ENCODE measurements around the gene SLC39A12. TPM values are rescaled to one million over a fixed set of nuclear protein-coding genes. Genes with fewer than 3 reads are reported as not detected.
"Not testable (repeated sequence)": the region's sequence is repeated elsewhere in the genome, so short reads cannot be mapped to it uniquely, and the experiment has no call there.

Gene SLC39A12
- total RNA-seq, 2 donors from 2014 or later, result not detected

- no peak for ATAC-seq
- H3K36me3 ChIP-seq (replicated peaks in 1 of 2; ENCODE audit: insufficient read depth in 1 of 2, low read depth in 2 of 2), result no peaks in the 10 kb centered on the region
- H3K4me1 ChIP-seq, result no peaks in the 10 kb centered on the region
- H3K27me3 ChIP-seq, result no peaks in the 10 kb centered on the region
- no peaks in the 10 kb centered on the region for H3K9me3 ChIP-seq
- no peak overlapping the region for H3K4me3 ChIP-seq
- TF ChIP-seq POLR2A (IDR thresholded peaks at IDR 0.05), result no peak
- no peak for TF ChIP-seq CTCF (IDR thresholded peaks at IDR 0.05)
- intact Hi-C loops (cut with DNase I), result no loop called here
- no peak for DNase-seq
- no peak overlapping the region for H3K27ac ChIP-seq
- WGBS, 2 donors, result 84 to 90% methylated on average over 14 to 22 of the region's 22 CpGs
Measured at GRCh38 chr10:17950726-17951125, 992 bp upstream of the SLC39A12 start.

- H3K4me3 ChIP-seq; H3K27me3 ChIP-seq; DNase-seq; ATAC-seq; H3K27ac ChIP-seq; H3K9me3 ChIP-seq; intact Hi-C loops (cut with DNase I); H3K36me3 ChIP-seq (replicated peaks in 1 of 2; ENCODE audit: insufficient read depth in 1 of 2, low read depth in 2 of 2); H3K4me1 ChIP-seq: not testable (repeated sequence)
- whole genome bisulfite sequencing, 2 donors, result 79% methylated on average over 10 of the region's 10 CpGs
Measured at GRCh38 chr10:17954372-17954771, 2.7 kb downstream of the SLC39A12 start.

- H3K4me1 ChIP-seq, result no peaks in the 10 kb centered on the region
- no peaks in the 10 kb centered on the region for H3K27me3 ChIP-seq
- TF ChIP-seq CTCF (IDR thresholded peaks at IDR 0.05) (no peak), POLR2A (IDR thresholded peaks at IDR 0.05) (no peak)
- DNase-seq (no peak), ATAC-seq (no peak)
- WGBS, 2 donors, result 82 to 93% methylated on average over 2 of the region's 2 CpGs
- intact Hi-C loops (cut with DNase I), result no loop called here
- no peaks in the 10 kb centered on the region for H3K9me3 ChIP-seq
- no peak overlapping the region for H3K27ac ChIP-seq
- H3K4me3 ChIP-seq, result no peak overlapping the region
- H3K36me3 ChIP-seq (replicated peaks in 1 of 2; ENCODE audit: insufficient read depth in 1 of 2, low read depth in 2 of 2), result no peaks in the 10 kb centered on the region
Measured at GRCh38 chr10:17954861-17955260, 3.1 kb downstream of the SLC39A12 start.

- no peak overlapping the region for H3K4me3 ChIP-seq
- DNase-seq (no peak), ATAC-seq (no peak)
- no peak for TF ChIP-seq CTCF (IDR thresholded peaks at IDR 0.05)
- no peaks in the 10 kb centered on the region for H3K9me3 ChIP-seq
- H3K27ac ChIP-seq, result peak overlapping the region in 1 of 4 donors; percentile 36
- intact Hi-C loops (cut with DNase I), result no loop called here
- H3K4me1 ChIP-seq, result no peaks in the 10 kb centered on the region
- no peaks in the 10 kb centered on the region for H3K36me3 ChIP-seq (replicated peaks in 1 of 2; ENCODE audit: insufficient read depth in 1 of 2, low read depth in 2 of 2)
- no peaks in the 10 kb centered on the region for H3K27me3 ChIP-seq
- WGBS, 2 donors, result 79 to 83% methylated on average over 7 of the region's 7 CpGs
Measured at GRCh38 chr10:17958049-17958448, 6.3 kb downstream of the SLC39A12 start.

GRCh38 chr10:17959870-17960269, 8.2 kb downstream of the SLC39A12 start:
- intact Hi-C loops (cut with DNase I), result no loop called here

More at GRCh38 chr10:17959870-17960269, 8.2 kb downstream of the SLC39A12 start:
- Histone ChIP-seq H3K36me3 (replicated peaks in 1 of 2; ENCODE audit: insufficient read depth in 1 of 2, low read depth in 2 of 2) (no peaks in the 10 kb centered on the region), H3K27ac (no peak overlapping the region), H3K9me3 (no peaks in the 10 kb centered on the region), H3K4me1 (no peaks in the 10 kb centered on the region), H3K4me3 (no peak overlapping the region), H3K27me3 (no peaks in the 10 kb centered on the region)
- ATAC-seq (no peak), DNase-seq (no peak)
- 37 to 47% methylated on average over 2 of the region's 2 CpGs for WGBS, 2 donors
- TF ChIP-seq CTCF (IDR thresholded peaks at IDR 0.05), result no peak
- no peak for TF ChIP-seq POLR2A (IDR thresholded peaks at IDR 0.05)

Measured in body of pancreas (tissue), 4 donors.